ENCODE results near the gene SDK1. TPM values are rescaled to one million over a fixed set of nuclear protein-coding genes. Genes with fewer than 3 reads are reported as not detected.

Gene SDK1
- total and polyA plus RNA-seq, 2 donors (not counting 3 experiments of a cell fraction or from before 2014, with no cell fraction given), result 1.6 to 3.9 TPM

DNA sequence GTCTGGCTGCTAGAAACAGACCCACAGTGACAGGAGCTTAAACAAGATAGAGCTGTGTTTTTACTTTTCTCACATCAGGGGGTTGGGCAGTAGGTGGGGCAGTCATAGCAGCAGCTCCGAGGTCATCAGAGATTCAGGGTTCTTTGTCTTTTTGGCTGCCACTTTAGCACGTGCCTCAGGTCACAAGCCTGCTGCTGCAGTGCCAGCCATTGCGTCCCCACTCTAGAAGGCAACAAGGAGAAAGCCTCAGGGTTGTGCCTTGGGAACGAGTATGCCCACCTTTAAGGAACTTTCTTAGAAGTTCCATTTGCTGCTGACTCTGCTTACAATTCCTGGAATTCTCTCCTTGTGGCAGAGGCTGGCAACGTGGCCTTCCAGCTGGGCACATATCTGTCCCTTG lies 720.4 kb downstream of the SDK1 start:
- H3K9me1 ChIP-seq (replicated peaks; ENCODE audit: control insufficient read depth, extremely low read depth, insufficient read depth, low read length), result no peaks in the 10 kb centered on the region
- H3K36me3 ChIP-seq (ENCODE audit: control insufficient read depth in 2 of 2, extremely low read depth in 1 of 2, insufficient read depth in 2 of 2, low read length in 2 of 2), result no peaks in the 10 kb centered on the region
- dilution Hi-C loops (cut with MboI; ENCODE audit: extremely low pct_ligation_motif_present, low sequenced_read_pairs), result no loop called here
- CTCF ChIA-PET, result no interaction called here
- H3K27me3 ChIP-seq (ENCODE audit: control insufficient read depth in 2 of 2, insufficient read depth in 2 of 2, low read length in 2 of 2), result no peaks in the 10 kb centered on the region
- no peak for TF ChIP-seq POLR2AphosphoS5 (IDR thresholded peaks at IDR 0.05; ENCODE audit: insufficient read depth, low read depth, low read length)
- no peak for TF ChIP-seq EZH2 (IDR thresholded peaks at IDR 0.05; ENCODE audit: borderline replicate concordance, low read depth, low read length, severe bottlenecking)
- TF ChIP-seq JUN (IDR thresholded peaks at IDR 0.05; ENCODE audit: borderline replicate concordance, insufficient read depth, insufficient read length, low read depth), result no peak
- TF ChIP-seq, protein P1, sequence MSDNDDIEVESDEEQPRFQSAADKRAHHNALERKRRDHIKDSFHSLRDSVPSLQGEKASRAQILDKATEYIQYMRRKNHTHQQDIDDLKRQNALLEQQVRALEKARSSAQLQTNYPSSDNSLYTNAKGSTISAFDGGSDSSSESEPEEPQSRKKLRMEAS (IDR thresholded peaks at IDR 0.05; ENCODE audit: insufficient read depth, insufficient read length), result no peak
- TF ChIP-seq POLR2A (IDR thresholded peaks at IDR 0.05; ENCODE audit: low read depth, low read length), result no peak
- TF ChIP-seq, protein P2, sequence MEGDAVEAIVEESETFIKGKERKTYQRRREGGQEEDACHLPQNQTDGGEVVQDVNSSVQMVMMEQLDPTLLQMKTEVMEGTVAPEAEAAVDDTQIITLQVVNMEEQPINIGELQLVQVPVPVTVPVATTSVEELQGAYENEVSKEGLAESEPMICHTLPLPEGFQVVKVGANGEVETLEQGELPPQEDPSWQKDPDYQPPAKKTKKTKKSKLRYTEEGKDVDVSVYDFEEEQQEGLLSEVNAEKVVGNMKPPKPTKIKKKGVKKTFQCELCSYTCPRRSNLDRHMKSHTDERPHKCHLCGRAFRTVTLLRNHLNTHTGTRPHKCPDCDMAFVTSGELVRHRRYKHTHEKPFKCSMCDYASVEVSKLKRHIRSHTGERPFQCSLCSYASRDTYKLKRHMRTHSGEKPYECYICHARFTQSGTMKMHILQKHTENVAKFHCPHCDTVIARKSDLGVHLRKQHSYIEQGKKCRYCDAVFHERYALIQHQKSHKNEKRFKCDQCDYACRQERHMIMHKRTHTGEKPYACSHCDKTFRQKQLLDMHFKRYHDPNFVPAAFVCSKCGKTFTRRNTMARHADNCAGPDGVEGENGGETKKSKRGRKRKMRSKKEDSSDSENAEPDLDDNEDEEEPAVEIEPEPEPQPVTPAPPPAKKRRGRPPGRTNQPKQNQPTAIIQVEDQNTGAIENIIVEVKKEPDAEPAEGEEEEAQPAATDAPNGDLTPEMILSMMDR (IDR thresholded peaks at IDR 0.05; ENCODE audit: extremely low read depth in 1 of 2, insufficient read depth in 1 of 2, low read depth in 1 of 2, low read length in 2 of 2), result no peak
- TF ChIP-seq MYC (IDR thresholded peaks at IDR 0.05; ENCODE audit: low read depth, low read length), result no peak
- TF ChIP-seq FOS (IDR thresholded peaks at IDR 0.05; ENCODE audit: borderline replicate concordance, insufficient read depth, low read length), result no peak
- no peak for TF ChIP-seq GATA2 (IDR thresholded peaks at IDR 0.05; ENCODE audit: insufficient read depth, insufficient read length, low read depth, low read length)
- H3K4me3 ChIP-seq (replicated peaks in 1 of 3; ENCODE audit: insufficient read depth in 1 of 3, low read depth in 1 of 3, low read length in 3 of 3), result no peak overlapping the region
- H3K79me2 ChIP-seq (ENCODE audit: control insufficient read depth, insufficient read depth, low read length), result no peaks in the 10 kb centered on the region
- H3K4me1 ChIP-seq (ENCODE audit: control insufficient read depth, extremely low read depth, insufficient read depth, low read length), result no peaks in the 10 kb centered on the region
- H2AFZ ChIP-seq (ENCODE audit: low read depth, low read length), result no peak overlapping the region
- DNase-seq (ENCODE audit: low read depth, low spot score) (no peak), FAIRE-seq (no peak)
- intact Hi-C loops (cut with micrococcal nuclease), result no loop called here
- BruUV-seq (replicated peaks), result no TSS peak
- no peaks in the 10 kb centered on the region for H4K20me1 ChIP-seq (replicated peaks; ENCODE audit: control insufficient read depth, extremely low read depth, insufficient read depth, low read length)
- H3K4me2 ChIP-seq (ENCODE audit: insufficient read depth, low read length), result no peak overlapping the region
- POLR2A ChIA-PET, result no interaction called here
- H3K9ac ChIP-seq (replicated peaks; ENCODE audit: extremely low read depth, insufficient read depth, low read length), result no peak overlapping the region
- no peaks in the 10 kb centered on the region for H3K9me3 ChIP-seq (replicated peaks; ENCODE audit: control insufficient read depth, insufficient read depth, low read length)
- H3K27ac ChIP-seq (ENCODE audit: insufficient read depth, low read depth, low read length), result no peak overlapping the region

Measured in endothelial cell of umbilical vein (primary cell).